GM12864 (cell line): ENCODE results near the gene TEX28.
A peak's percentile ranks its signal among the peaks of the same experiment; 100 is the strongest.
"Not testable (repeated sequence)": the region's sequence is repeated elsewhere in the genome, so short reads cannot be mapped to it uniquely, and the experiment has no call there.

Experiments
- DNase-seq: peaks from one replicate; pipeline ENCODE4 v3.0.0-alpha.2; 2011; ENCODE audit warnings: low read depth
- H3K4me3 ChIP-seq: 2 replicates; pipeline ENCODE4 v1.5.1; 2011; ENCODE audit warnings: mild to moderate bottlenecking, low read depth, low read length, control low read depth
- CTCF ChIP-seq: IDR thresholded peaks from 2 replicates; pipeline ENCODE4 v1.5.1; 2011; ENCODE audit warnings: low read depth, mild to moderate bottlenecking, moderate library complexity, low read length, control low read depth, inconsistent platforms; ENCODE audit errors: missing control alignments

Gene TEX28, protein sequence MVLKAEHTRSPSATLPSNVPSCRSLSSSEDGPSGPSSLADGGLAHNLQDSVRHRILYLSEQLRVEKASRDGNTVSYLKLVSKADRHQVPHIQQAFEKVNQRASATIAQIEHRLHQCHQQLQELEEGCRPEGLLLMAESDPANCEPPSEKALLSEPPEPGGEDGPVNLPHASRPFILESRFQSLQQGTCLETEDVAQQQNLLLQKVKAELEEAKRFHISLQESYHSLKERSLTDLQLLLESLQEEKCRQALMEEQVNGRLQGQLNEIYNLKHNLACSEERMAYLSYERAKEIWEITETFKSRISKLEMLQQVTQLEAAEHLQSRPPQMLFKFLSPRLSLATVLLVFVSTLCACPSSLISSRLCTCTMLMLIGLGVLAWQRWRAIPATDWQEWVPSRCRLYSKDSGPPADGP

DNA sequence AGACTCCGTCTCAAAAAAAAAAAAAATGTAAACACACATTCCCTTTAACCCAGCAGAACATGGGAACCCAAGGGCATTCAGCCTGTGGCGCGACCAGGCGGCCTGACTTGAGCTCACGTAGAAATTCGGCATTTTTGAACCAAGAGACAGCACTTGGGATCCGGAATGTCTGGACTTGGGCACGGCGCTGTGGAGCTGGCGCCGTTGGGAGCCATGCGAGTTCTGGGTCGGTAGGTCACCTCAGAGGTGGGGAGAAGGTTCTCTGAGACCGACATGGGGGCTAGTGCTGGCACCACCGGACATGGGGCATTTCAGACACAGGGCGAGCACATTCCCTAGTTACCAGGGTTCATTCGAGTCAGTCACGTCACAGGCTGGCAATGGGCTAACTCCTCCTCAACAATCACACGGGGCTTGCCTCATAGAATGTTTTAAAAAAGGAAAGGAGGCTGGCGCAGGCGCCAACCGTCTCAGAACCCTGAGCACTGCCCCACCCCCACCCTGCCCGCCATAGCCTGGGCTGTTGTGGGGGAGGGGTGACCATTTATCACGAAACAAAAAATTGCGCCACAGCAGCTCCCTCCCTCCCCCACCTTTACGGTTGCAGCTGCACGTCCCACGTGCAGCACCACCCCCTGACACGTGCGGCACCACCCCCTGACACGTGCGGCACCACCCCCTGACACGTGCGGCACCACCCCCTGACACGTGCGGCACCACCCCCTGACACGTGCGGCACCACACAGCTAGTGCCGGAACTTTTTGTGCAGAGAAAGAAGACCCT, at the start of gene TEX28:
TEX28 (minus strand) TSS at position 334 of the 784 bp plus-strand sequence. CDS start 3,007 bp downstream, outside the sequence.
- no peak for DNase-seq
- no peak within 1 kb of the TSS for H3K4me3 ChIP-seq
- no peak for TF ChIP-seq CTCF

GRCh38 chrX:154343620-154344019, 48.7 kb upstream of the TEX28 start:
- not testable (repeated sequence) for DNase-seq, H3K4me3 ChIP-seq

DNA sequence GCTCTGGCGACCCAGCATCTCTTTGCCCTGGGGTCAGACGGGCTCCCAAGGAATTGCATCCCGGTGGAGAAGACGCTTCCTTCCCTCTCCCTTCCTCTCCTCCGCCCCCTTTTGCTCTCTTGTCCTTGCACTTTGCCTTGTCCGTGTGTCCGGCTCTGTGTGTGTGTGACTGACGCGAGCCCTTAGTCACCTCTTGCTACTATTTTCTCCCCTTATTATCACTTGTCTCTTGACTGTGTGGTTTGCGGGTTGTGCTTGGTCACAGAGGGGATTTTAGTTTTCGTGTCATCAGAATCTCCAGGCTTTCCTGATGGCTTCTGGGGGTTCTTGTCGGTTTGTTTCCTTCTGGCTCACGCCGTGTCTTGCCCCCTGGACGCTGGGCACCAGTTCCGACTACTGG, 48.1 kb upstream of the TEX28 start:
- H3K4me3 ChIP-seq, DNase-seq: not testable (repeated sequence)

DNA sequence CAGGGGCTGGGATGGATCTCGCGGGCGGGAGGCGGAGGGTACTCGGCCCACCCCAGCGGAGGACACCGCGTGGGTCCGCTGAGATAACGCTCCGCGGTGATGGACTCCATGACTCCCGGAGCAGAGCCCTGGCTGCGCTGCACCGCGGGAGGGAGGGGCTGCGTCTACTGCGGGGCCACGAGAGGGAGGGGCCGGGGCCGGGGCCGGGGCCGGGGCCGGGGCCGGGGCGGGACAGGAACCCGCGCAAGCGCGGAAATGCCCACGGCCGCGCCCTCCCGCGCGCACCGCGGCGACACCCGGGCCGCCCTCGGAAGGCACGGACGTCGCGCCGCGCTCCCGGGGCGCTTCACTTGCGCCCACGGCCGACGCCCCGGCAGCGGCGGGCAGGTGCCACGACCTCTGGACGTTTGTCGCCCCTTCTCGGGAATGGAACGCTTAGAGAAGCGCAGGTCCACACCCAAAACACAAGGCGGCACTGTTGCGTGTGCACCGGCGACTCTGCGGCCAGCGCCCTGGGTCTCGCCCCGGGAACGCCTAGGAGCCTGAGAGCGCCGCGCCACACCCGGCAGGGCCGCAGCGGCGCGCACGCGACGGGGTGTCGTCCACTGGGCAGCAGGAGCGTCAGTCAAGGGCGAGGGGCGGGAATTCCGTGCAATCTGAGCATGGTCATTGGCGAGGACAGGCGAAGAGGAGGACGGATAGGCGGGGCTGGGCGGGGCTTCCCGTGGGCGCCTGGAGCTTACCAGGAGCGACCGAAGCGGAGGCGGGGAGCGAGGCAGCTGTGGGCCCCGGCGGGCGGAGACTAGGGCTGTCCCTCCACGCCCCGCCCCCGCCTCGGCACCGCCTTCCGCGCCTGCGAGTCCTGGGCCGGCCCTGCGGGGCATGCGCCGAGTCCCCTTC, 46.7 kb upstream of the TEX28 start:
- H3K4me3 ChIP-seq, DNase-seq: not testable (repeated sequence)

DNA sequence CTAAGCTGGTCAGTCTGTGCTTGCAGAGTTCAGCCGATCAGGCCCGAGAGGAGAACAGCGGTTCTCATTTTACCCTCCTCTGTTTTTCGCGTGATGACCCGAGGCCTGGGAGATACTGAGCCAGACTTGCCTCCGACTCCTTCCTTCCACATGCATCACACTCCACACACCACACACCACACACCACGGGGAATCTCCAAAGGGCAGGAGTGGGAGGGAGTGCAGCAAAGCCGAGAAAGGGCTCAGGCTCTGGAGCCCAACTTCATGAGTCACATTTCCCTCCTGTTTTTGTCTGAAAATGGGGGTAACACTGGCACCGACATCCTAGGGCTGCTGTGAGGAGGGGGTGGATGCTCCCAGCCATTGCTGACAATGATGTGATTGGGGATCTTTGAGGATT, 39.6 kb upstream of the TEX28 start:
- H3K4me3 ChIP-seq, result no peak overlapping the region
- DNase-seq, result no peak
- TF ChIP-seq CTCF, result no peak

DNA sequence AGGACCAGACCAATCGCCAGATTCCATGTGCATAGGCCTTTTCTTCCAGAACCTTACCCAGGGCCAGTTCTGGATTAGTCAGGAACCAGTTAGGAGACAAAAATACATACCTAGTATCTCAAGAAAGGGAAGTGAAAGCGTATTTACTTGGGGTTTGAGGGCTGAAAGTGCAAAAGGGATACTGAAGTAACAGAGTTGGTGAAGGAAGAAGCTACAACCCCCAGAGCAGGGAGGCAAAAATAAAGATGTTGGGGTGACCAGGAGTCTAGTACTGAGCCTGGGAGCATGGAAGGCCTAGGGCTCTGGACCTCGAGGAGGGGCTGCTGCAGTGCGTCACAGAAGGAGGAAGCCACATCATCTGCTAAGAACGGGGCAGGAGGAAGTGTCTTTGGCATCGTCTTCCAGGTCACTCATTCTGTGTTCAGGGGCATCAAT, 38.9 kb upstream of the TEX28 start:
- DNase-seq, result peak; percentile 44
- TF ChIP-seq CTCF, result no peak
- no peak overlapping the region; the same call in 1 of the 2 replicates for H3K4me3 ChIP-seq

DNA sequence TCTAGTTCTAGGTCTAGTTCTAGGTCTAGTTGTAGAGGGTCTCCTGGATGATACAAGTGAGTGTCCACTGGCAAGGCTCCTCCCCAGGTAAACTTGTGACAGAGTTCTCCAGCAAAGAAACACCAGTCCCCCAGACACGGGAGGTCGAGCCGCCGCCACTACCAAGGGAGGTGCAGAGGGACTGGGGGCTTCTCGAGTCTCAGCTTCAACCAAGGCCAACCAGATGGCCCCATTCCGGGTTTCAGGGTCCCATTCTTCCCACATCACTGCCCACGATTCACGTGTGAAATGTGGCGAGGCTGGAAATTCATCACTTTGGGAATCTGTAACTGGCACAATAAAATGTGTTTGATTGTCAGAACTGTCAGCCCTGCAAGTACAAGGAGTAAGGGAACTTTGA, 38.2 kb upstream of the TEX28 start:
- TF ChIP-seq CTCF, result no peak
- DNase-seq, result no peak
- no peak overlapping the region for H3K4me3 ChIP-seq

GRCh38 chrX:154332561-154332960, 37.6 kb upstream of the TEX28 start:
- H3K4me3 ChIP-seq, result no peak overlapping the region
- TF ChIP-seq CTCF, result no peak
- DNase-seq, result no peak
